ENCODE data around the gene RASSF5. TPM values are rescaled to one million over a fixed set of nuclear protein-coding genes. Genes with fewer than 3 reads are reported as not detected.

Gene RASSF5
- total RNA-seq, 2 donors from 2014 or later, result 0.20 to 0.26 TPM

- H3K27me3 Mint-ChIP-seq (ENCODE audit: insufficient read depth), result no peaks in the 10 kb centered on the region
- 45% methylated on average over 4 of the region's 4 CpGs; no CpG with 5 or more reads in 1 of the 2 experiments for WGBS, 2 experiments (ENCODE audit: insufficient coverage in 1 of 2, insufficient read length in 1 of 2)
- H3K4me3 Mint-ChIP-seq, result peak overlapping the region; percentile 69
- Histone ChIP-seq H3K4me1 (ENCODE audit: control insufficient read depth, insufficient read depth, low read length) (no peaks in the 10 kb centered on the region), H3K36me3 (ENCODE audit: control insufficient read depth, insufficient read depth, low read length) (peaks cover 3% of the 10 kb centered on the region), H3K27me3 (ENCODE audit: control insufficient read depth, insufficient read depth, low read length, poor library complexity, severe bottlenecking) (no peaks in the 10 kb centered on the region), H3K9ac (ENCODE audit: extremely low read depth, low read length, poor library complexity, severe bottlenecking) (no peak overlapping the region), H3K4me3 (ENCODE audit: low read length) (peak overlapping the region; percentile 87), H3K9me3 (ENCODE audit: control insufficient read depth, low read length) (no peaks in the 10 kb centered on the region), H3K27ac (ENCODE audit: low read depth, low read length) (no peak overlapping the region)
- no peaks in the 10 kb centered on the region for H3K9me3 Mint-ChIP-seq
- DNase-seq, result no peak
- peaks cover 15% of the 10 kb centered on the region for H3K36me3 Mint-ChIP-seq (ENCODE audit: low read depth)
- peaks cover 27% of the 10 kb centered on the region for H3K4me1 Mint-ChIP-seq
- TF ChIP-seq CTCF (conservative IDR thresholded peaks at IDR 0.05), result no peak
- H3K27ac Mint-ChIP-seq, result no peak overlapping the region
Observed at GRCh38 chr1:206636671-206637070, 129.3 kb downstream of the RASSF5 start.

- H3K27ac ChIP-seq (ENCODE audit: low read depth, low read length), result no peak overlapping the region
- H3K9me3 ChIP-seq (ENCODE audit: control insufficient read depth, low read length), result no peaks in the 10 kb centered on the region
- H3K27ac Mint-ChIP-seq, result no peak overlapping the region
- no peak for TF ChIP-seq CTCF (conservative IDR thresholded peaks at IDR 0.05)
- H3K9ac ChIP-seq (ENCODE audit: extremely low read depth, low read length, poor library complexity, severe bottlenecking), result no peak overlapping the region
- no peak for DNase-seq
- H3K9me3 Mint-ChIP-seq, result no peaks in the 10 kb centered on the region
- H3K4me1 Mint-ChIP-seq, result peaks cover 27% of the 10 kb centered on the region
- H3K4me3 ChIP-seq (ENCODE audit: low read length), result no peak overlapping the region
- H3K36me3 Mint-ChIP-seq (ENCODE audit: low read depth), result peaks cover 18% of the 10 kb centered on the region
- H3K36me3 ChIP-seq (ENCODE audit: control insufficient read depth, insufficient read depth, low read length), result peaks cover 3% of the 10 kb centered on the region
- H3K27me3 Mint-ChIP-seq (ENCODE audit: insufficient read depth), result no peaks in the 10 kb centered on the region
- H3K27me3 ChIP-seq (ENCODE audit: control insufficient read depth, insufficient read depth, low read length, poor library complexity, severe bottlenecking), result no peaks in the 10 kb centered on the region
- H3K4me3 Mint-ChIP-seq, result no peak overlapping the region
- H3K4me1 ChIP-seq (ENCODE audit: control insufficient read depth, insufficient read depth, low read length), result no peaks in the 10 kb centered on the region
Observed at GRCh38 chr1:206637605-206638004, 130.3 kb downstream of the RASSF5 start.

Small RNAs within 50 kb of the gene (microRNA-seq; reads per million reads assigned to microRNA genes)
- gene MIR6769B (ENCODE audit: borderline microRNAs expressed), result not detected

Other genes with a start within 250 kb of the RASSF5 start
- 1 to 10 TPM; 5.0 to 8.5 TPM for gene IKBKE, start 37.1 kb upstream of the RASSF5 start, total RNA-seq
- gene EIF2D, start 104.9 kb downstream of the RASSF5 start, total RNA-seq, result 10 to 100 TPM; 38.3 to 41.9 TPM
- 10 to 100 TPM in 1 of 2 donors, 1 to 10 TPM in 1; 9.0 to 13.5 TPM for gene DYRK3, start 128.0 kb downstream of the RASSF5 start, total RNA-seq
- 10 to 100 TPM; 72.8 to 79.7 TPM for gene MAPKAPK2, start 177.4 kb downstream of the RASSF5 start, total RNA-seq